A549 (cell line): ENCODE measurements around the gene WDR70.

Experiments
- POLR2A ChIP-seq: IDR thresholded peaks from 2 replicates; pipeline ENCODE4 v1.6.1; 2012; ENCODE audit warnings: mild to moderate bottlenecking, low read length
- RFX5 ChIP-seq: fragments of 450-650 bp; IDR thresholded peaks from 2 replicates; pipeline ENCODE4 v1.7.1; 2014; ENCODE audit warnings: antibody characterized with exemption, mild to moderate bottlenecking, moderate library complexity
- TF ChIP-seq, protein P1 (sequence below): fragments of >200 bp; sonication (Bioruptor Twin); formaldehyde crosslinking; IDR thresholded peaks from 3 replicates; pipeline ENCODE4 v1.5.1; 2016

DNA sequence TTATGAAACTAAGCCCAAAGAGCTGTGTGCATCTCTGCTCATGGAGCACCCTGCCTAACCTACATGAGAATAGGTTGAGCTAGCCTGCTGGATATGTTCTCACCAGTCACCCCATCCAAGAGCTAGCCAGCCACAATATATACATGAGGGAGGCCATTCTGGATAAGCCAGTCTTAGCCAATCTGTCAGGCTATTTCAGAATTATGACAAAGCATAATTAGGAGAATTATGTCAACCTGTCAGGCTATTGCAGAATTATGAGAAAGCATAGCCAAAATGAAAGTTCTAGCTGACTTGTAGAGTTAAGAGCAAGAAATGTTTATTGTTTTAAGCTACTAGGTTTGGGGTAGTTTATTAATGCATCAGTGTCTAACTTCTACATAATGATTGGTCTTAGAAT lies 189.8 kb downstream of the WDR70 start:
- TF ChIP-seq, protein P1, sequence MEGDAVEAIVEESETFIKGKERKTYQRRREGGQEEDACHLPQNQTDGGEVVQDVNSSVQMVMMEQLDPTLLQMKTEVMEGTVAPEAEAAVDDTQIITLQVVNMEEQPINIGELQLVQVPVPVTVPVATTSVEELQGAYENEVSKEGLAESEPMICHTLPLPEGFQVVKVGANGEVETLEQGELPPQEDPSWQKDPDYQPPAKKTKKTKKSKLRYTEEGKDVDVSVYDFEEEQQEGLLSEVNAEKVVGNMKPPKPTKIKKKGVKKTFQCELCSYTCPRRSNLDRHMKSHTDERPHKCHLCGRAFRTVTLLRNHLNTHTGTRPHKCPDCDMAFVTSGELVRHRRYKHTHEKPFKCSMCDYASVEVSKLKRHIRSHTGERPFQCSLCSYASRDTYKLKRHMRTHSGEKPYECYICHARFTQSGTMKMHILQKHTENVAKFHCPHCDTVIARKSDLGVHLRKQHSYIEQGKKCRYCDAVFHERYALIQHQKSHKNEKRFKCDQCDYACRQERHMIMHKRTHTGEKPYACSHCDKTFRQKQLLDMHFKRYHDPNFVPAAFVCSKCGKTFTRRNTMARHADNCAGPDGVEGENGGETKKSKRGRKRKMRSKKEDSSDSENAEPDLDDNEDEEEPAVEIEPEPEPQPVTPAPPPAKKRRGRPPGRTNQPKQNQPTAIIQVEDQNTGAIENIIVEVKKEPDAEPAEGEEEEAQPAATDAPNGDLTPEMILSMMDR: no peak
- no peak for TF ChIP-seq RFX5
- no peak for TF ChIP-seq POLR2A
